Activated naive CD4-positive, alpha-beta T cell treated with anti-CD3 and anti-CD28 coated beads for 36 hours (primary cell): ENCODE measurements around the gene PRICKLE4. TPM values are rescaled to one million over a fixed set of nuclear protein-coding genes. Genes with fewer than 3 reads are reported as not detected.
"Not testable (repeated sequence)": the region's sequence is repeated elsewhere in the genome, so short reads cannot be mapped to it uniquely, and the experiment has no call there.

Experiments used
- CTCF ChIA-PET: fragments of 350-600 bp; sonication (Branson Sonifier 250); formaldehyde crosslinking; loops from one replicate; lab custom pipeline; 2021; ENCODE audit warnings: antibody characterized with exemption; lab: Charles Lee
- DNase-seq: peaks from one replicate; pipeline ENCODE4 v3.0.0-alpha.2; 2020
- H3K27ac Mint-ChIP-seq: one replicate; pipeline ENCODE4 v1.8.0; 2021; ENCODE audit warnings: mild to moderate bottlenecking, mixed read lengths
- H3K27me3 Mint-ChIP-seq: one replicate; pipeline ENCODE4 v1.8.0; 2021; ENCODE audit warnings: low read depth, mixed read lengths
- H3K36me3 Mint-ChIP-seq: one replicate; pipeline ENCODE4 v1.8.0; 2021; ENCODE audit warnings: low read depth, mixed read lengths
- H3K4me1 Mint-ChIP-seq: one replicate; pipeline ENCODE4 v1.8.0; 2021; ENCODE audit warnings: low read depth, mixed read lengths
- H3K4me3 Mint-ChIP-seq: one replicate; pipeline ENCODE4 v1.8.0; 2021; ENCODE audit warnings: mild to moderate bottlenecking, moderate library complexity, mixed read lengths
- H3K9me3 Mint-ChIP-seq: one replicate; pipeline ENCODE4 v1.8.0; 2021; ENCODE audit warnings: mixed read lengths
- intact Hi-C: fragments of 100-400 bp; cut with micrococcal nuclease; formaldehyde crosslinking; loops from one replicate; pipeline ENCODE4 v1.15.1; 2023
- total RNA-seq, 2 experiments: library from RNA; stranded (reverse); gene quantifications; one replicate each; pipeline ENCODE4 v1.2.3, GENCODE V29; 2021

Gene PRICKLE4
- total RNA-seq, 2 experiments from 2014 or later: 0.52 TPM; not detected in 1

GRCh38 chr6:41748102-41748477, 32.5 kb upstream of the PRICKLE4 start:
- H3K9me3 Mint-ChIP-seq: no peaks in the 10 kb centered on the region
- CTCF ChIA-PET: interaction anchor here (2.2 kb wide), 1 partner anchor 39 kb away, joined by 9 read pairs; the partner anchor contains the start of gene TOMM6
- H3K4me1 Mint-ChIP-seq: no peaks in the 10 kb centered on the region
- no peak for DNase-seq
- H3K36me3 Mint-ChIP-seq: no peaks in the 10 kb centered on the region
- intact Hi-C loops: no loop called here
- no peak overlapping the region for H3K4me3 Mint-ChIP-seq
- no peaks in the 10 kb centered on the region for H3K27me3 Mint-ChIP-seq
- H3K27ac Mint-ChIP-seq: no peak overlapping the region

GRCh38 chr6:41748542-41748941, 32.0 kb upstream of the PRICKLE4 start:
- Mint-ChIP-seq H3K9me3 (no peaks in the 10 kb centered on the region), H3K4me3 (no peak overlapping the region), H3K4me1 (no peaks in the 10 kb centered on the region), H3K27ac (no peak overlapping the region), H3K27me3 (no peaks in the 10 kb centered on the region), H3K36me3 (no peaks in the 10 kb centered on the region)
- DNase-seq: no peak
- CTCF ChIA-PET: interaction anchor here (2.2 kb wide), 1 partner anchor 38 kb away, joined by 9 read pairs; the partner anchor contains the start of gene TOMM6
- intact Hi-C loops: no loop called here

- H3K4me1 Mint-ChIP-seq: no peaks in the 10 kb centered on the region
- intact Hi-C loops: no loop called here
- no peaks in the 10 kb centered on the region for H3K27me3 Mint-ChIP-seq
- DNase-seq: no peak
- H3K27ac Mint-ChIP-seq: no peak overlapping the region
- no peaks in the 10 kb centered on the region for H3K9me3 Mint-ChIP-seq
- H3K36me3 Mint-ChIP-seq: no peaks in the 10 kb centered on the region
- CTCF ChIA-PET: interaction anchor here (0.7 to 1.8 kb wide), 2 partner anchors 15 to 989 kb away, joined by 3 to 7 read pairs; partner anchors contain the start of gene TFEB
- H3K4me3 Mint-ChIP-seq: no peak overlapping the region
Observed at GRCh38 chr6:41750374-41750773, 30.2 kb upstream of the PRICKLE4 start.

GRCh38 chr6:41755895-41756294, 24.7 kb upstream of the PRICKLE4 start:
- Mint-ChIP-seq H3K27me3 (no peaks in the 10 kb centered on the region), H3K4me3 (no peak overlapping the region), H3K4me1 (no peaks in the 10 kb centered on the region), H3K36me3 (no peaks in the 10 kb centered on the region), H3K27ac (no peak overlapping the region), H3K9me3 (no peaks in the 10 kb centered on the region)
- no peak for DNase-seq
- CTCF ChIA-PET: no interaction called here
- intact Hi-C loops: no loop called here

- no peak overlapping the region for H3K4me3 Mint-ChIP-seq
- DNase-seq: no peak
- H3K4me1 Mint-ChIP-seq: no peaks in the 10 kb centered on the region
- CTCF ChIA-PET: interaction anchor here (0.6 to 1.3 kb wide), 2 partner anchors 10 to 11 kb away, joined by 3 to 4 read pairs; no protein-coding TSS in a partner anchor
- no peaks in the 10 kb centered on the region for H3K27me3 Mint-ChIP-seq
- no peaks in the 10 kb centered on the region for H3K9me3 Mint-ChIP-seq
- no peak overlapping the region for H3K27ac Mint-ChIP-seq
- no peaks in the 10 kb centered on the region for H3K36me3 Mint-ChIP-seq
- intact Hi-C loops: no loop called here
Observed at GRCh38 chr6:41756354-41756753, 24.2 kb upstream of the PRICKLE4 start.

GRCh38 chr6:41757271-41757670, 23.3 kb upstream of the PRICKLE4 start:
- H3K9me3 Mint-ChIP-seq: no peaks in the 10 kb centered on the region
- CTCF ChIA-PET: interaction anchor here (0.6 to 1.3 kb wide), 2 partner anchors 10 to 119 kb away, joined by 3 read pairs; no protein-coding TSS in a partner anchor
- H3K27ac Mint-ChIP-seq: no peak overlapping the region
- intact Hi-C loops: no loop called here
- no peaks in the 10 kb centered on the region for H3K27me3 Mint-ChIP-seq
- H3K4me1 Mint-ChIP-seq: no peaks in the 10 kb centered on the region
- H3K36me3 Mint-ChIP-seq: no peaks in the 10 kb centered on the region
- H3K4me3 Mint-ChIP-seq: no peak overlapping the region
- no peak for DNase-seq

GRCh38 chr6:41757931-41758640, 22.5 kb upstream of the PRICKLE4 start:
- no peaks in the 10 kb centered on the region for H3K9me3 Mint-ChIP-seq
- no peaks in the 10 kb centered on the region for H3K36me3 Mint-ChIP-seq
- CTCF ChIA-PET: no interaction called here
- no peak overlapping the region for H3K27ac Mint-ChIP-seq
- no peaks in the 10 kb centered on the region for H3K27me3 Mint-ChIP-seq
- no peaks in the 10 kb centered on the region for H3K4me1 Mint-ChIP-seq
- intact Hi-C loops: no loop called here
- no peak for DNase-seq
- H3K4me3 Mint-ChIP-seq: no peak overlapping the region

- Mint-ChIP-seq H3K4me3 (no peak overlapping the region), H3K9me3 (no peaks in the 10 kb centered on the region), H3K36me3 (no peaks in the 10 kb centered on the region), H3K27me3 (no peaks in the 10 kb centered on the region), H3K27ac (no peak overlapping the region), H3K4me1 (no peaks in the 10 kb centered on the region)
- DNase-seq: no peak
- intact Hi-C loops: no loop called here
- CTCF ChIA-PET: no interaction called here
Observed at GRCh38 chr6:41758641-41759035, 21.9 kb upstream of the PRICKLE4 start.

GRCh38 chr6:41759106-41759904, 21.3 kb upstream of the PRICKLE4 start:
- Mint-ChIP-seq H3K27ac (no peak overlapping the region), H3K4me1 (no peaks in the 10 kb centered on the region), H3K27me3 (no peaks in the 10 kb centered on the region), H3K9me3 (no peaks in the 10 kb centered on the region), H3K4me3 (no peak overlapping the region), H3K36me3 (no peaks in the 10 kb centered on the region)
- intact Hi-C loops: no loop called here
- CTCF ChIA-PET: no interaction called here
- no peak for DNase-seq

GRCh38 chr6:41759905-41760579, 20.5 kb upstream of the PRICKLE4 start:
- intact Hi-C loops: no loop called here
- no peaks in the 10 kb centered on the region for H3K36me3 Mint-ChIP-seq
- CTCF ChIA-PET: no interaction called here
- DNase-seq: no peak
- H3K27me3 Mint-ChIP-seq: no peaks in the 10 kb centered on the region
- no peaks in the 10 kb centered on the region for H3K9me3 Mint-ChIP-seq
- no peak overlapping the region for H3K4me3 Mint-ChIP-seq
- no peaks in the 10 kb centered on the region for H3K4me1 Mint-ChIP-seq
- H3K27ac Mint-ChIP-seq: no peak overlapping the region

- CTCF ChIA-PET: interaction anchor here (0.5 kb wide), 1 partner anchor 59 kb away, joined by 4 read pairs; no protein-coding TSS in a partner anchor
- peaks cover 2% of the 10 kb centered on the region for H3K4me1 Mint-ChIP-seq
- H3K9me3 Mint-ChIP-seq: no peaks in the 10 kb centered on the region
- DNase-seq: no peak
- no peaks in the 10 kb centered on the region for H3K36me3 Mint-ChIP-seq
- no peaks in the 10 kb centered on the region for H3K27me3 Mint-ChIP-seq
- H3K4me3 Mint-ChIP-seq: no peak overlapping the region
- H3K27ac Mint-ChIP-seq: no peak overlapping the region
- intact Hi-C loops: no loop called here
Observed at GRCh38 chr6:41763470-41763869, 17.1 kb upstream of the PRICKLE4 start.

- not testable (repeated sequence) for DNase-seq
Observed at GRCh38 chr6:41766043-41766664, 14.4 kb upstream of the PRICKLE4 start.

More at GRCh38 chr6:41766043-41766664, 14.4 kb upstream of the PRICKLE4 start:
- H3K4me1 Mint-ChIP-seq, H3K27me3 Mint-ChIP-seq, H3K36me3 Mint-ChIP-seq, intact Hi-C loops, H3K4me3 Mint-ChIP-seq, H3K27ac Mint-ChIP-seq, H3K9me3 Mint-ChIP-seq: not testable (repeated sequence)
- CTCF ChIA-PET: interaction anchor here (0.7 to 0.9 kb wide), 2 partner anchors 9 to 569 kb away, joined by 3 read pairs; no protein-coding TSS in a partner anchor
